Body of pancreas (tissue), 4 donors: ENCODE measurements around the gene ADCY1.

ENCODE experiments used
- POLR2A ChIP-seq, 3 donors: fragments of 450-650 bp; IDR thresholded peaks; one replicate each; pipeline ENCODE4 v1.6.1; 2016; ENCODE audit warnings: antibody characterized with exemption in 3 of 3, mild to moderate bottlenecking in 2 of 3
- TF ChIP-seq, protein P1 (sequence below), 7 experiments: fragments of 450-650 bp in 4 of 7; fragments of 200-600 bp in 3 of 7; sonication (generic) in 3 of 7; IDR thresholded peaks; one replicate each; pipeline ENCODE4 v1.5.1; 2016 to 2019; ENCODE audit warnings: antibody characterized with exemption in 7 of 7

DNA sequence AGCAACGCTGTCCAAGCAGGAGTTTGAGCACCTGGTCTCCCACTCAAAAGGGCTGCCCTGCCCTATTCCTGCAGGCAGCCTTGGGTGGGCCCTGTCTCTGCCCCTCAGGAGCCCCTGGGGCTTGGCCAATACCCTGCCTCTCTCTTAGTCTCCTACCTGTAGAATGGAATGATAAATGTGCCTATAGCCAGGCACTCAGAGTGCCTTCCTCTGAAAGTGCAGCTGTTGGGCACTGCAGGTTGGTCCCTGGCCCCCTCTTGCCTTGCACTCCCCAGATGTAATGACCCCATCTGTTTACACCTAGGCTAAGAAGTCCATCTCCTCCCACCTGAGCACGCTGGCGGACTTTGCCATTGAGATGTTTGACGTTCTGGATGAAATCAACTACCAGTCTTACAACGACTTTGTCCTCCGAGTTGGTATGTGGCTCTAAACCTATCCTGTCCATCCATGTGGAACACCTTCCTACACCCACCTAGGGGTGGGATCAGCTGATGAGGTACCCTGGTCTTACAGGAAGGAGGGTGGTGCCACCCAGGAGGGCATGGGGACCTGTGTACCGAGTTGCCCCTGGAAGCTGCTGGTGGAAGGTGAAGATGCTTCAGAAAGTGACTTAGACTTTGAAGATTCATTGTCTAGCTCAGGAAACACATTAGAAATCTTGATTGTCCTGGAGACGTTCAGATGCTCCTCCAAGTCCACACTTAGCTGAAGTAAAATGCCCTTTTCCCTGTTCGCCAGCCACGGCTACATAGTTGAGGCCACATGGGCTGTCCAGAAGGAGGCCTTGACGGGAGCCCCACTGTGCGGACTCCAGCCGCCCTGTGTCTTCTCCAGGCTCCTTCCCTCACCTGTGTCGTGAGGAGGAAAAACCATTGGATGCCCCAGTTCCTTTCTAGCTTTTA is 134.1 kb downstream of the ADCY1 start:
- TF ChIP-seq, protein P1, sequence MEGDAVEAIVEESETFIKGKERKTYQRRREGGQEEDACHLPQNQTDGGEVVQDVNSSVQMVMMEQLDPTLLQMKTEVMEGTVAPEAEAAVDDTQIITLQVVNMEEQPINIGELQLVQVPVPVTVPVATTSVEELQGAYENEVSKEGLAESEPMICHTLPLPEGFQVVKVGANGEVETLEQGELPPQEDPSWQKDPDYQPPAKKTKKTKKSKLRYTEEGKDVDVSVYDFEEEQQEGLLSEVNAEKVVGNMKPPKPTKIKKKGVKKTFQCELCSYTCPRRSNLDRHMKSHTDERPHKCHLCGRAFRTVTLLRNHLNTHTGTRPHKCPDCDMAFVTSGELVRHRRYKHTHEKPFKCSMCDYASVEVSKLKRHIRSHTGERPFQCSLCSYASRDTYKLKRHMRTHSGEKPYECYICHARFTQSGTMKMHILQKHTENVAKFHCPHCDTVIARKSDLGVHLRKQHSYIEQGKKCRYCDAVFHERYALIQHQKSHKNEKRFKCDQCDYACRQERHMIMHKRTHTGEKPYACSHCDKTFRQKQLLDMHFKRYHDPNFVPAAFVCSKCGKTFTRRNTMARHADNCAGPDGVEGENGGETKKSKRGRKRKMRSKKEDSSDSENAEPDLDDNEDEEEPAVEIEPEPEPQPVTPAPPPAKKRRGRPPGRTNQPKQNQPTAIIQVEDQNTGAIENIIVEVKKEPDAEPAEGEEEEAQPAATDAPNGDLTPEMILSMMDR (IDR thresholded peaks at IDR 0.05): no peak
- TF ChIP-seq POLR2A (IDR thresholded peaks at IDR 0.05): no peak
